Ovary (tissue), 3 donors: ENCODE results near the gene DAGLA.

Experiments
- POLR2A ChIP-seq: fragments of 450-650 bp; IDR thresholded peaks from one replicate; pipeline ENCODE4 v1.6.1; 2017; ENCODE audit warnings: antibody characterized with exemption, mild to moderate bottlenecking, moderate library complexity
- TF ChIP-seq, protein P1 (sequence below), 3 donors: fragments of 450-650 bp in 2 of 3; fragments of 200-600 bp in 1 of 3; IDR thresholded peaks; one replicate each; pipeline versions ENCODE4 v1.5.1 to v1.8.0; 2016 to 2022; ENCODE audit warnings: antibody characterized with exemption in 3 of 3, mild to moderate bottlenecking in 1 of 3
- donor health status: DM: no; HTN: no; CAD: no.

DNA sequence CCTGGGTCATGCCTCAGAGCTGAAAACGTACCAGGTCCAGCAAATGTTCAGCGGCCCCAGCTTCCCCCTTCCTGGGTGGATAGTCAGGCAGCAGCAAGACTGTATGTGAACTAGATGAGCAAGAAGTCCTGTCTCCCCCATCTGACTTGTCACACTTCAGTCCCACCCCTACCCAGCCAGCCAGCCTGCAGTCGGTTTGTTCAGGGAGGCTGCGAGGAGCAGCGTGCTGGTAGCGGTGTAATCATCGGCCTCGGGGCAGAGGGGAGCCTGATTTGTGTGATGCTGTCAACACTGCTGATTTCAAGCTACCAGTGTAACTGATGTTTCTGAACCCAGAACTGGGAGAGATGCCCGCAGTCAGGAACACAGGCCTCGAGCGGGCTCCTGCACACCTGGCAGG lies 102.7 kb downstream of the DAGLA start:
- TF ChIP-seq, protein P1, sequence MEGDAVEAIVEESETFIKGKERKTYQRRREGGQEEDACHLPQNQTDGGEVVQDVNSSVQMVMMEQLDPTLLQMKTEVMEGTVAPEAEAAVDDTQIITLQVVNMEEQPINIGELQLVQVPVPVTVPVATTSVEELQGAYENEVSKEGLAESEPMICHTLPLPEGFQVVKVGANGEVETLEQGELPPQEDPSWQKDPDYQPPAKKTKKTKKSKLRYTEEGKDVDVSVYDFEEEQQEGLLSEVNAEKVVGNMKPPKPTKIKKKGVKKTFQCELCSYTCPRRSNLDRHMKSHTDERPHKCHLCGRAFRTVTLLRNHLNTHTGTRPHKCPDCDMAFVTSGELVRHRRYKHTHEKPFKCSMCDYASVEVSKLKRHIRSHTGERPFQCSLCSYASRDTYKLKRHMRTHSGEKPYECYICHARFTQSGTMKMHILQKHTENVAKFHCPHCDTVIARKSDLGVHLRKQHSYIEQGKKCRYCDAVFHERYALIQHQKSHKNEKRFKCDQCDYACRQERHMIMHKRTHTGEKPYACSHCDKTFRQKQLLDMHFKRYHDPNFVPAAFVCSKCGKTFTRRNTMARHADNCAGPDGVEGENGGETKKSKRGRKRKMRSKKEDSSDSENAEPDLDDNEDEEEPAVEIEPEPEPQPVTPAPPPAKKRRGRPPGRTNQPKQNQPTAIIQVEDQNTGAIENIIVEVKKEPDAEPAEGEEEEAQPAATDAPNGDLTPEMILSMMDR (IDR thresholded peaks at IDR 0.05), result no peak
- no peak for TF ChIP-seq POLR2A
